Activated T-helper 9 cell treated with anti-CD3 and anti-CD28 coated beads, Interleukin-2, amount 50 U/mL, for 16 hours (primary cell): ENCODE data around the gene UBR3.
"Not testable (repeated sequence)": the region's sequence is repeated elsewhere in the genome, so short reads cannot be mapped to it uniquely, and the experiment has no call there.

Experiments used
- DNase-seq: peaks from one replicate; pipeline ENCODE4 v3.0.0-alpha.2; 2020; ENCODE audit warnings: low read depth

Gene UBR3

DNA sequence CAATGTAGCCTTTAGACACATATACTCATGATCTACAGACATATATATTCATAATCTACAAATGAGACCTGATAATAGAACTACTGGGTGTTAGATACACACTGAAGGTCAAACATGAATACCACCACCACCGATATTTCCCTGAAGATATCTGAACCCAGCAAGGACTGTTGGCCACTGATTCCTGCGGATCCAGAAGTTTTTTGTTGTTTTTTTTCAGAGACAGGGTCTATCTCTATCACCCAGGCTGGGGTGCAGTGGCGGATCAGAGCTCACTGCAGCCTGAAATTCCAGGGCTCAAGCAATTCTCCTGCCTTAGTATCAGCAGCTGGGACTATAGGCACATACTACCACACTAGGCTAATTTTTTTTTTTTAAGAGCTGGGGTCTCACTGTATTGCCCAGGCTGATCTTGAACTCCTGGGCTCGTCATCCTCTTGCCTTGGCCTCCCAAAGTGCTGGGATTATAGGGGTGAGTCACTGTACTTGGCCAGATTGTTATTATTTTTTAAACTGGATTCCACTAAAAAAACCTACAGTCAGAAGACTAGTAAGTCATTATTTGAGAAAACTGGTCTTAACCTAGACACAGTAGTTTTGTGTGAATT lies 4.4 kb upstream of the UBR3 start:
- no peak for DNase-seq

DNA sequence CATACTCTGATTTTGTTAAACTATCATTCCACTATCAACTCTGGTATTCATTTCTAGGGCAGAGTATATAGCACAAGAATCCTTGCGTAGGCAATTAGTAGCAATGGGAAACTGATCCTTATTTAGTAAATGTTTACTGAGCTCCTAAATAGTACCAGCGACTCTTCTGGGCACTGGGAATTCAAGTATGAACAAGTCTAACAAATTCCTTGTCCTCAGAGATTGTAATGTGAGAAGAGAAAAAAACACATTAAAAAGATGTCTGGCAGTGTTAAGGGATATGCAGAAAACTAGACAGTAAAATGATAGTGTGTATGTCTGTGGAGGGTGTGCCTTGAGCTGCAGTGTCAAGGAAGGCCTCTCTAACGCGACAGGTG lies 3.3 kb upstream of the UBR3 start:
- DNase-seq: no peak

DNA sequence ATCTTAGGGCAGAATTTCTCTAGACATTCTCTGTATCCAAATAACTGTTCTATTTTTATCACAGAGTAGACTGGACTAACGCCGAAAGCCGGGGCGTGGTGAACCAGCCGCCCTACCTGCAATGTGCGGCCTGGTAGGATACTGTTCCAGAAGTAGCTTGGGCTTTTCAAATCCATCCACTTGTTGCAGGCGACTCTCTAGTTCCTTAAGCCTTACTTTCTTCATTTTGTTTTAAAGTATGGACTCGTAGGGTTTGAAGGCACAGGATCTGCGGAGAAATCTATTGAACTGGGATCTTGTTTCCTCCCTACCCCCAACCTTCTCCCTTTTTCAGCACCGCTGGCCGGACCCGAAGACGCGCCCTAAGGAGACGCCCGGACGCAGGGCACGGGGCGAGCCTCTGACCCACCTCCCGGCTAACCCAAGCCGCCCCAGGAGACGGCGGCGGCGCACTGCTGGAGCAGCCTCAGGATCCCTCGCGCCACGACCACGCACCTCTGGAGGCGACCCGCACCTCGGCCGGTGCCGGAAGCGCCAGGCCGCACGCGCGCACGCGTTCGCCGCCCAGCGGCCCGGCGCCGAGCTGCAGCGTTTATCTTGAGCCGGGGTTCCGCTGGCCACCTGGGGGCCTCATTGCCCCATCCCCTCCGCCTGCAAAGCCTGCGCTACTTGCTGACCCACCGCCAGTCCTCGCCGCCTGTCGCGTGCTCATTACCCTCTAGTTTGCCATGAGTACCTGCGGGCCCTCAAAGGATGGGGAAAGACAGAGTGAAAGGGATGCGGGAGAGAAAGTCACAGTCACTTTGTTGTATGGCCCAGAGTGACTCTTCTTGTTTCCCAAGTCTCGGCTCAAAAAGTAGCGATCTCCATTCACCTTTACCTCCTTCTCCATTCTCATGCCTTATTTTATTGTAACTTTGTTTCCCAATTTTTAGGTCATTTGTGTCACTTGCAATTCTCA lies 2.6 kb upstream of the UBR3 start, which contains the start of gene METTL5:
TSS of gene METTL5 (minus strand) at position 533 of the 961 bp plus-strand sequence. CDS start at position 225, 308 bp downstream.
- peak; percentile 72 for DNase-seq

DNA sequence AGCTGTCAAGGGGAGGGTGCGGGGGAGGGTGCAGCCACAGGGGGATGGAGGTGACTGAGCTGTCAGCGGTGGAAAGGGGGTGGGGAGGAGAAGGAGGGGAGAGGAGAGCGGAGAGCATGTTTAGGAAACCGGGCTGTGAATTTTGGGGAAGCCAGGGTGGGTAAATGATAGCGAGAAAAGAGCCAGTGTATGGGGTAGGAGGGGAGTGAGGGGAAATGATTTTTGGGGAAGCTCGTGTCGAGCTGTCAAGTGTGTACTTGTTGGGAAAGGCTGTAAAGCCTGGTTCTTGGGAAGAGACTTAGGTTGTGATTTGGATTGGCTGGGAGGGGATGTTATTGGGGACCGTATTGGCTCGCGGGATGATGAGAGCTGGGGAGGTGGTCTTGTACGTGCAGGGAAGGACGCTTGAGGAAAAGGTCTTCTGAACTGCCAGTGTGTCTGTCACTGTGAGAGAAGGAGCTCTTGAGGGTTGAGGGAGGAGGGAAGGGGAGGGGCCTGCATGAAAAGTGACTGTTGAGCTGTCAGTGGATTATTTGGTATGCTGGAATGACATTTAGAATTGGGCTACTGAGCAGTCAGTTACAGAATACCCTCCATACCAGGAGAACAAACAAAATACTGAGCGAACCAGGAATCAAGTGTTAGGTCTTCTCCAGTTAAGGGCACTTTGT lies 1.0 kb downstream of the UBR3 start:
- DNase-seq: peak; percentile 34

DNA sequence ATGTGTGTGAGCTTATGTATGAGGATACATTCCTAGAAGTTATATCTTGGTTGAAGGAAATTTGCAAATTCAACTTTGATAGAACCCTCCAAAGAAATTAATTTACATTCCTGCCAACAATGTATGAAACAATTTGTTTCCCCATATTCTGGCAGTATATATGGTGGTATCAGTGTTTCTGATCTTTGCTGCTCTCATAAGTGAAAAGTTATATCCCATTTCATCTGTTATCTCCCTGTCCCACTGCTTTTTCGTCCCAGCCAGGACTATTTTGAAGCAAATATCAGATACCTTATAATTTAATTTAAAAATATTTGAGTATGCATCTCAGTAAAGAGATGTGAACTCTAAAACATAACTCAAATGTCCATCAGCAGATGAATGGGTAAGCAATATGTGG lies 7.1 kb downstream of the UBR3 start:
- no peak for DNase-seq

DNA sequence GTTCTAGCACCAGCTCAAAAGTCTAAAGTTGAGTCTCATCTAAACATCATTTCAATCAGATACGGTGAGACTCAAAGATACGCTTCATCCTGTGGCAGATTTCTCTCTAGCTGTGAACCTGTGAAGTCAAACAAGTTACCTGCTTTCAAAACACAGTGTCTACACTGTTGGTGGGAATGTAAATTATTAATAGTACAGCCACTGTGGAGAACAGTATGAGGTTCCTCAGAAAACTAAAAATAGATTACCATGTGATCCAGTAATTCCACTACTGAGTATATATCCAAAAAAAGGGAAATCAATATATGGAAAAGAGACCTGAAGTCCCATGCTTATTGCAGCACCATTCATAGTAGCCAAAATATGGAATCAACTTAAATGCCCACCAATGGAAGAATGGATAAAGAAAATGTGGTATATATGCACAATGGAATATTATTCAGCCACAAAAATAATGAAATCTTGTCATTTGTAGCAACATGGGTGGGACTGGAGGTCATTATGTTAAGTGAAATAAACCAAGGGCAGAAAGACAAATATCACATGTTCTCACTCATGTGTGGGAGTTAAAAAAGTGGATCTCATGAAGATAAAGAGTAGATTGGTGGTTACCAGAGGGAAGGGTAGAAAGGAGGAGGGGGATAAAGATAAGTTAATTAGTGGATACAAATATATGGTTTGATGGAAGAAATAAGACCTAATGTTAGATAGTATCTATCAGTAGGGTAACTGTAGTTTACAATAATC lies 11.7 kb downstream of the UBR3 start:
- DNase-seq: no peak

DNA sequence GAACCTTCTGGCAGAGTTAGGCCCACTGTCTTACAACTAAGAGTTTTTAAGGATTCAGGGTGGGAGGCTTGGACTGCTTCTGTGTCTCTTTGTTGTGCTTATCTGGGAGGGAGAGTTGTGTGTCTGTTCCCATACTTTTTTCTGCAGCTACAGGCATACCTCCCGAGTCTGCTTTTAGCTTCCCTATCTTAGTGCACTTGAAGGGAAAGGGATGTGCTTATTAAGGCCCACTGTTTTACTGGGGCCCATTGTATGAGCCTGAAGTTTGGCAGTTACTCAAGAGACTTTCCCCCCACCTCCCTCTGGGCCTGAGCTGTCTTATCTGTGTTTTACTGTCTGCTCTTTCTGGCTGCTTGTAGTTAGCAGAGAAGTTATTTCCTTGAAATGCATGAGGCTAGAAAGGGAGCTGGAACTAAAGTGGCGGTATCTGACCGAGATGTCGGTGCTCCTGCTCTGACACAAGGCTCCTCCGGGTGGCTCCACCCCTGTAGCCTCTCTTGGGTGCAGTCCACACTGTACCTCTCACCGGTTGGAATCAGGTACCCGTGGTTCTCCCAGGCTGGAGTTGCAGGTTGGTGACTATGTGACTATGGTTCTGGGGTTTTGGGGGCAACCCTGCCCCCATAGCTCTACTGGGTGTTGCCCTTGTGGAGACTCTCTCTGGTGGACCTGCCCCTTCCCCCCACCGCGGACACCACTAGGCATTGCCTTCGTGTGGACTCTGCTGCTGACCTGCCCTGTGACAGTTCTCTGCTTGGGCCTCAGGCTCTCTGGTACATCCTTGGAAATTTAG lies 12.9 kb downstream of the UBR3 start:
- no peak for DNase-seq

DNA sequence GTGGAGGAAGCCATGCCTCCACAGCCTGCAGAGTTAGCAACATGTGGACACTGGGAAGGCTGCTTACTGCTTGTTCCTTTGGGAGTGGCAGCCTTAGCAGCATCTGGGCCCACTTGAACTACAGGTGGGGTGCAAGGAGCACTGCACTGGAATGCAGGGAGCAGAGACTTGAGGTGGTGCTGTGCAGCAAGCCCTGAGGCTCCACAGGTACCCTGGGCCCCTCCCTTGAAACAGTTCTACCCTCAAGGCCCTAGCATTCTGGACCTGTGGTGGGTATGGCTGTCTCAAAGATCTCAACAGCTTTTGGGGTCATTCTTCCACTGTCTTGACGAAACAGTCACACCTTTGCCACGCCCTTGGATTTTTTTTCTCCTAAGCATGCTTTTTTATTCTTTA lies 13.5 kb downstream of the UBR3 start:
- DNase-seq: no peak

DNA sequence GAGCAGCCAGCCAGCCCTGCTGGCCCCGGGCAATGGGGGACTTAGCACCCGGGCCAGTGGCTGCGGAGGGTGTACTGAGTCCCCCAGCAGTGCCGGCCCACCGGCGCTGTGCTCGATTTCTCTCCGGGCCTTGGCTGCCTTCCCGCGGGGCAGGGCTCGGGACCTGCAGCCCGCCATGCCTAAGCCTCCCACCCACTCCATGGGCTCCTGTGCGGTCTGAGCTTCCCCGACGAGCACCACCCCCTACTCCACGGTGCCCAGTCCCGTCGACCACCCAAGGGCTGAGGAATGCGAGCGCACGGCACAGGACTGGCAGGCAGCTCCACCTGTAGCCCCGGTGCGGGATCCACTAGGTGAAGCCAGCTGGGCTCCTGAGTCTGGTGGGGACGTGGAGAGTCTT lies 14.4 kb downstream of the UBR3 start:
- not testable (repeated sequence) for DNase-seq

DNA sequence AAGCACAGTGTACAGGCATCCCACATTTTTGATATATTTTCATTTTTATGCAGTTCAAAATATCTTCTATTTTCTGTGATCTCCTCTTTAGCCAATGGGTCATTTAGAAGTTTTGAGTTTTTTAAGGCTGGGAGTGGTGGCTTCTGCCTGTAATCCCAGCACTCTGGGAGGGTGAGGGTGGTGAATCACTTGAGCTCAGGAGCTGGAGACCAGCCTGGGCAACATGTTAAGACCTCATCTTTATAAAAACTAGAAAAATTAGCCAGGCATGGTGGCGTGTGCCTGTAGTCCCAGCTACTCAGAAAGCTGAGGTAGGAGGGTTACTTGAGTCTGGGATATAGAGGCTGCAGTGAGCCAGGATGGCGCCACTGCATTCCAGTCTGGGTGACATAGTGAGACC lies 17.8 kb downstream of the UBR3 start:
- no peak for DNase-seq

DNA sequence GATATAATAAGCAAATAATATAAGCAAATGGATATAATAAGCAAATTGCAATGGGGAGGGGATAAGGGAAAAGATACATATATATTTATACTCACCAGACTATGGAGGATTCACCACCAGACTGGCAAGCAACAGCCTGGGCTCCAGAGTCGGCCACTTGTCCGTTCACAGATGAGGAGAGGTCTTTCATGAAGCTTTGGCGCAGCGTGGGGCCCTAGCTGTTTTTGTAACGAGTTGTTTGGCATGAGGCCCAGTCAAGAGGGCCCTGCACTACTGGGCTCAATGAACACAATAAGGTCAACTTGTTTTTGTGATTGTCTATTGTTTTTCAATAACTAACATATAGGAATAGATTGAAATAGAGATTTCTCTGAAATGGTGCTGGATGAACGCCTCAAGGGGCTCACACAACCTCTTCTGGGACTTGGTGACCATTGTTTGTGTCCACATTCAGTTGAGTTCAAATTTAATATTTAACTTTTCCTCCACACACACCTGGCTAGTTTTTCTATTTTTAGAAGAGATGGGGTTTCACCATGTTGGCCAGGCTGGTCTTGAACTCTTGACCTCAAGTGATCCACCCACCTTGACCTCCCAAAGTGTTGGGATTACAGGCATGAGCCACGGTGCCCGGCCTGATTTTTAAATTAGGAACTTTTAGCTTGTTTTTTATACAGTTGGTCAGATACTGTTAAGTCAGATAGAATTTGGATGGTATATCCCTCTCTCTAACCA lies 21.9 kb downstream of the UBR3 start:
- not testable (repeated sequence) for DNase-seq

DNA sequence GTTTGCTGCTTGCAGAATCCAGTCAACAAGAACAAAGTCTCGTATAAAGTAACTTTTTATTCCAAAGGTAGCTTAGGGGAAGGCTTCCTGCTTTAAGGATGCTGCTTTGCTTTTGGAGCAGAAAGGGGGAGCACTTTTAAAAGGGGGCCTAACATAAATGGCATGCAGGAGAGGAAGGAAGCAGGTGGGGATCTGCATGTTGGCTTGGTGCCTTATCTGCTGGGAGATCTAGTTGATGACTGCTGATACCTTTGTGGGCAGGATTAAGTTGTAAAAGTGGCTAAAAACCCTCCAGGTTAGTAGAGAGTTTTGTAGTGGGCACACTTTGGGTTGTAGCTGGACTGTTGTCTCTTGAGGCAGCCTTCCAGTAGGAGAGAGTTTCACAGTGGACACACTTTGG lies 22.5 kb downstream of the UBR3 start:
- DNase-seq: no peak

DNA sequence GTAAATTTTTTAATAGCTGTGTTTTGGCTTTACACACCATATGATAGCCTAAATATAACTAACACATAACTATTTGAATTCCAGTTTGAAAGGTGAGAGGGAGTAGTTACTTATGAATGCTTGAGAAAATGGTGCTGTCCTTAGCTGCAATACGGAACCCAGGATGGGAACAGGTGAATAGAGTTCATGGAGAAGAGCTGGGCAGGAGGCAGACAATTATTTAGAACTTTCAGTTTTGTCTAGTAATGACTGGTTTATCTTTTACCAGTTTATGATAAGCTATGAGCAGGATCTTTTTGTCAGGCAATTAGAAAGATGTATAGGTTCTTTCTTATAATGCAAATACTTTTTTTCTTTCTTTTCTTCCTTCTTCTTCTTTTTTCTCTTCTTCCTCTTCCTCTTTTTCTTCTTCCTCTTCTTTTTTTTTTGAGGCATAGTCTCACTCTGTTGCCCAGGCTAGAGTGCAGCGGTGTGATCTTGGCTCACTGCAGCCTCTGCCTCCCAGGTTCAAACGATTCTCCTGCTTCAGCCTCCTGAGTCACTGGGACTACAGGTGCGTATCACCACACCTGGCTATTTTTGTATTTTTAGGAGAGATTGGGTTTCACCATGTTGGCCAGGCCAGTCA lies 25.9 kb downstream of the UBR3 start:
- no peak for DNase-seq

DNA sequence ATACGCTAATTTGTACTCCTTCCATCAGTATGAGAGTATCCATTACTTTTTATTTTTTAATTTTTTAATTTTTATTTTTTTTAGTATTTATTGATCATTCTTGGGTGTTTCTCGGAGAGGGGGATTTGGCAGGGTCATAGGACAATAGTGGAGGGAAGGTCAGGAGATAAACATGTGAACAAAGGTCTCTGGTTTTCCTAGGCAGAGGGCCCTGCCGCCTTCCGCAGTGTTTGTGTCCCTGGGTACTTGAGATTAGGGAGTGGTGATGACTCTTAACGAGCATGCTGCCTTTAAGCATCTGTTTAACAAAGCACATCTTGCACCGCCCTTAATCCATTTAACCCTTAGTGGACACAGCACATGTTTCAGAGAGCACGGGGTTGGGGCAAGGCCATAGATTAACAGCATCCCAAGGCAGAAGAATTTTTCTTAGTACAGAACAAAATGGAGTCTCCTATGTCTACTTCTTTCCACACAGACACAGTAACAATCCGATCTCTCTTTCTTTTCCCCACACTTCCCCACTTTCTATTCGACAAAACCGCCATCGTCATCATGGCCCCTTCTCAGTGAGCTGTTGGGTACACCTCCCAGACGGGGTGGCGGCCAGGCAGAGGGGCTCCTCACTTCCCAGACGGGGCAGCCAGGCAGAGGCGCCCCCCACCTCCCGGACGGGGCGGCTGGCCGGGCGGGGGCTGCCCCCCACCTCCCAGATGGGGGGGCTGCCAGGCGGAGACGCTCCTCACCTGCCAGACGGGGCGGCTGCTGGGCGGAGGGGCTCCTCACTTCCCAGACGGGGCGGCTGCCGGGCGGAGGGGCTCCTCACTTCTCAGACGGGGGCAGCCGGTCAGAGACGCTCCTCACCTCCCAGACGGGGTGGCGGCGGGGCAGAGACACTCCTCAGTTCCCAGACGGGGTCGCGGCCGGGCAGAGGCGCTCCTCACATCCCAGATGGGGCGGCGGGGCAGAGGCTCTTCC lies 28.3 kb downstream of the UBR3 start:
- not testable (repeated sequence) for DNase-seq

DNA sequence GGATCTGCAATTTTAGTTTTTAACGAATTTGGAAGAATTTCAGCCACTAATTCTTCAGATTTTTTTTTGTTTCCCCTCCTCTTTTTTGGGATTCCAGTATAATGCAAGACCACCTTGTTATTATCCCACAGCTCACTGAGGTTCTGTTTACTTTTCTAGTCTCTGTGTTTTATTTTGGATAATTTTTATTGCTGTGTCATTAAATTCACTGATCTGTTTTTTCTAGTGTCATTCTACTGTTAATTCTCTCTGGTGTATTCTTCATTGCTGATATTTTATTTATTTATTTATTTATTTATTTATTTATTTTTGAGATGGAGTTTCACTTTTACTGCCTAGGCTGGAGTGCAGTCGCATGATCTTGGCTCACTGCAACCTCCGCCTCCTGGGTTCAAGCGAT lies 32.2 kb downstream of the UBR3 start:
- DNase-seq: no peak

DNA sequence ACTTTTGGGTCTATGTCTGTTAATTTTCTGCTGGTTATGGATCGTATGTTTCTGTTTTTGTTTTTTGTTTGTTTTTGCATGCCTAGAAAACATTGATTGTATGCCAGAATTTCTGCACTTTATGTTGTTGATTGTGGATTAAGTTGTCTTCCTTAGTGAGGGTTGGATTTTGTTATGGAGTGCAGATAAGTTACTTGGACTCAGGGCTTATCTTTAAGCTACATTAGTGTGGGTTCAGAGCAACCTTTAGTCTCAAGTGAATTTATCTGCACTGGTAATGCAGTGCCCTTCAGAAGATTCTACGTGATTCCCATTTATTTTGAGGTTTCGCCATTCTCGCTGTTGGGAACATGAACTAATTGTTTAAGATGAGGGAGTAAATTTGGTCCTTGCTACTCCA lies 32.9 kb downstream of the UBR3 start:
- DNase-seq: no peak

DNA sequence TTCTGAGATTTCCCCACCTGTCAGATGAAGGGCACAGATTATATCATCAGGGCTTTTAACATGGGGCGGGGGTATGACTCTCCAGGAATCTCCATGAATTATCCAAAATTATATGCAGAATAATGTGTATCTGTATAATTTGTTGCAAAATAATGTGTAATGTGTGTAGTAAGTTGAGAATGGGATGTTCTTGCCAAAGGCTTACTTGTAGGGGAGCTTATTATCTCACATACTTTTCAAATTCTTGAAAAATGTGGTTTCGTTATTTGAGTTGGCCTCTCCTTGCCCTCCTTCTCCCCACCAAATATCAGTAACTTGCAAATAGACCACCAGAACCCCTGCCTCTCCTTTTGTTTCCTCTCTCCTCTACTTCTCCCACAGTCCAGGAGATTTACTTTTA lies 35.6 kb downstream of the UBR3 start:
- DNase-seq: no peak

DNA sequence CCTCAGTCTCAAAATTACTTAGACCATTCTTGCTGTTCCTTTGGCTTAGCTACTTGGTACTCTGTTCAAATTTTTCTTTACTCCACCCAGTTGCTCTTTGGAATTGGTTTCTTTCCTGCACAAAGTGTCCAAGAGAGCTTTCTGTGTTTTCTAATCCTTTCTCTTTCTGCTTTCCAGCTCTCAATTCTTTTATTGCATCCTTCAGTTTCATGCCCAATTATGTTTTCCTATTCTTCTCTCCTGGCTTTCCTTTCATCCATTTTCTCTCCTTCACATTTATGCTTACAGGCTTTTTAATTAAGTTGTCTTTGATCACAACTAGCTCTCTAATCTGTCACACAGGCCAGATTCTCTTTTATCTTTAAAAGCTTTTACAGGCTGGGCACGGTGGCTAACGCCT lies 38.2 kb downstream of the UBR3 start:
- no peak for DNase-seq

DNA sequence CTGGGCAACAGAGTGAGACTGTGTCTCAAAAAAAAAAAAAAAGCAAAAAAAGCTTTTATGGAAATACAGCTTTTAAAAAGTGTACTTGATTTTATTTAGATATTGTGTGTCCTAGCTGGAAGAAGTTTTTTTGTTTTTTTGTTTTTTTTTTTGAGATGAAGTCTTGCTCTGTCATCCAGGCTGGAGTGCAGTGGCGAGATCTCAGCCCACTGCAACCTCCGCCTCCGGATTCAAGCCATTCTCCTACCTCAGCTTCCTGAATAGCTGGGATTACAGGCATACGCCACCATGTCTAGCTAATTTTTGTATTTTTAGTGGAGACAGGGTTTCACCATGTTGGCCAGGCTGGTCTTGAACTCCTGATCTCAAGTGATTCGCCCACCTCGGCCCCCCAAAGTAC lies 39.0 kb downstream of the UBR3 start:
- not testable (repeated sequence) for DNase-seq
